Immature natural killer cell (primary cell): ENCODE measurements around the gene ADCY1. TPM values are rescaled to one million over a fixed set of nuclear protein-coding genes. Genes with fewer than 3 reads are reported as not detected.

Experiments used
- DNase-seq, 3 donors: peaks; one replicate each; pipeline ENCODE4 v3.0.0; 2022; ENCODE audit warnings: mixed read lengths in 1 of 3
- H3K27ac Mint-ChIP-seq, 6 donors: one replicate each; pipeline ENCODE4 v1.8.0; 2020; ENCODE audit warnings: mixed read lengths in 6 of 6, mild to moderate bottlenecking in 5 of 6, inconsistent platforms in 4 of 6, moderate library complexity in 3 of 6
- H3K27me3 Mint-ChIP-seq, 3 donors: one replicate each; pipeline ENCODE4 v1.8.0; 2020 to 2021; ENCODE audit warnings: low read depth in 3 of 3, mild to moderate bottlenecking in 3 of 3, mixed read lengths in 3 of 3, moderate library complexity in 3 of 3, inconsistent platforms in 1 of 3
- H3K36me3 Mint-ChIP-seq, 3 donors: one replicate each; pipeline ENCODE4 v1.8.0; 2020; ENCODE audit warnings: mixed read lengths in 3 of 3, inconsistent platforms in 2 of 3, mild to moderate bottlenecking in 2 of 3
- H3K4me1 Mint-ChIP-seq, 2 donors: one replicate each; pipeline ENCODE4 v1.8.0; 2020; ENCODE audit warnings: inconsistent platforms in 2 of 2, mild to moderate bottlenecking in 2 of 2, mixed read lengths in 2 of 2, moderate library complexity in 1 of 2
- H3K4me3 Mint-ChIP-seq, 5 donors: one replicate each; pipeline ENCODE4 v1.8.0; 2020; ENCODE audit warnings: mild to moderate bottlenecking in 5 of 5, mixed read lengths in 5 of 5, inconsistent platforms in 3 of 5, moderate library complexity in 3 of 5
- H3K9me3 Mint-ChIP-seq, 6 donors: one replicate each; pipeline ENCODE4 v1.8.0; 2020; ENCODE audit warnings: mild to moderate bottlenecking in 6 of 6, mixed read lengths in 6 of 6, inconsistent platforms in 4 of 6, moderate library complexity in 3 of 6
- polyA plus RNA-seq, 3 donors: library from polyadenylated mRNA; unstranded; fragments of 300-500 nt; fragmentation: Illumina TruSeq; gene quantifications; one replicate each; pipeline ENCODE4 v1.2.3, GENCODE V29; 2021

Gene ADCY1
- polyA plus RNA-seq, 3 donors from 2014 or later: not detected

DNA sequence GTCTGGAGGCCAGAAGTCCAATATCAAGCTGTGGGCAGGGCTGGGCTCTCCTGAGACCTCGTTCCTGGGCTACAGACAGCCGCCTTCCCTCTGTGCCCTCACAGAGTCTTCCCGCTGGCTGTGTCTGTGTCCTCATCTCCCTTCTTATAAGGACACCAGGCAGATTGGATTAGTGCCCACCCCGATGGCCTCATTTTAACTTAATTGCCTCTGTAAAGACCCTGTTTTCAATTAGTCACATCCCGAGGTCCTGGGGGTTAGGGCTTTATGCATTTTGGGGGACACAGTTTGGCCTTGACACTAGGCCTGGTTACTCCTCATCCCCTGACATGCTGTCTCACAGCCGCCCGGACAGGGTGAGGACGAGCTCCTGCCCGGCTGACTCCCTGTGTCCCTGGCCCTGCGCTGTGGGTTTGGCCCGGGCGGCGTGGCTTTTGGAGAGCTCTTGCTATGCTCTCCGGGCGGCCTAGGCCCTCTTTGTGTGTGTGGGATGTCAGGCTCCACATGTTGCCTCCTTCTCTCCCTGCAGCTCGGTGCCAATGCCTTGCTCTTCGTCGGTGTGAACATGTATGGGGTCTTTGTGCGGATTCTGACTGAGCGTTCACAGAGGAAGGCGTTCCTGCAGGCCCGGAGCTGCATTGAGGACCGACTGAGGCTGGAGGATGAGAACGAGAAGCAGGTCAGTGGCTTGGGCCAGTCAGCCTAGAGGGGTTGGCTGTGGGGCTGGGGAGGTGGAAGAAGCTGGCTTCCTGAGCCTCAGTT, 18.2 kb downstream of the ADCY1 start:
- DNase-seq: no peak
- Mint-ChIP-seq H3K4me3 (no peak overlapping the region), H3K27me3 (peaks cover 0 to 2% (median 2%) of the 10 kb centered on the region in 3 donors), H3K36me3 (no peaks in the 10 kb centered on the region), H3K4me1 (no peaks in the 10 kb centered on the region), H3K27ac (no peak overlapping the region), H3K9me3 (no peaks in the 10 kb centered on the region)

DNA sequence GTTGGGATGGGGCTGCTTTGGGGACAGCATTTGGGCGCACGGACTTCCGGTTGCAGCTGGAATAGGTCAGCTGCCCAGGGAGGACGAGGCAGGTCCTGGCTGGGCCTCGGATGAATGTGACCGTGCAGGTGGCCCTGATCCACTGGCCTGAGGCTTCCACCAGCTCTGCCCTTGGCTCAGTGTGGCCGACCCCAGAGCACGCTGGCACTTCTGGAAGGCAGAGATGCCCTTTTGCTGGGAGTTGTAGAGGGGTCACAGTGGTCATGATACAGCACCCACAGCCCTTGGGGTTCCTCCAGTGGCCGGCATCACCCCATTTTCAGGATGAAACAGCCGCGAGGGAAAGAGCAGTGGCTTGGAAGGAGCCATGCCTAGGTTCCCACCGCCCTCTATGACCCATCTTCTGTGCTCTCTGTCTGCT, 19.0 kb downstream of the ADCY1 start:
- no peak for DNase-seq
- Mint-ChIP-seq H3K27ac (no peak overlapping the region), H3K9me3 (no peaks in the 10 kb centered on the region), H3K4me1 (no peaks in the 10 kb centered on the region), H3K27me3 (peaks cover 0 to 2% (median 2%) of the 10 kb centered on the region in 3 donors), H3K4me3 (no peak overlapping the region), H3K36me3 (no peaks in the 10 kb centered on the region)

DNA sequence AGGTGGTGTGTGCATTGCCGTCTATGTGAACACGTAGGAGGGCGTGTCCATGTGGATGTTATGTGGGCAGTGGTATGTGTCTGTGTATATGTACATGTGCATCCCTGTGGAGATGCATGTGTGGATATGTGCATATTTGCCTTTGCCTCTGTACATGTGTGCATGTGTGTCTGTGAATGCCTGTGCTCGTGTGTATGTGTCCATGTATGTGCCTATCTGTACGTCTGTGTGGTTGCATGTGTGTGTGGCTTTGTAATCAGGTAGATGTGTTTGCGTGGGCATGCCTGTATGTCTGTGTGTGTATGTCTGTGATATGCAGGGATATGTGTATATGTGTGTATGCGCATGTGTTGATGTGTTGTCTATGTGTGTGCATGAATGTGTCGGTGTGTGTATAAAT, 19.7 kb downstream of the ADCY1 start:
- Mint-ChIP-seq H3K36me3 (no peaks in the 10 kb centered on the region), H3K9me3 (no peaks in the 10 kb centered on the region), H3K4me1 (no peaks in the 10 kb centered on the region), H3K27me3 (peaks cover 0 to 5% (median 2%) of the 10 kb centered on the region in 3 donors), H3K27ac (no peak overlapping the region), H3K4me3 (no peak overlapping the region)
- no peak for DNase-seq

DNA sequence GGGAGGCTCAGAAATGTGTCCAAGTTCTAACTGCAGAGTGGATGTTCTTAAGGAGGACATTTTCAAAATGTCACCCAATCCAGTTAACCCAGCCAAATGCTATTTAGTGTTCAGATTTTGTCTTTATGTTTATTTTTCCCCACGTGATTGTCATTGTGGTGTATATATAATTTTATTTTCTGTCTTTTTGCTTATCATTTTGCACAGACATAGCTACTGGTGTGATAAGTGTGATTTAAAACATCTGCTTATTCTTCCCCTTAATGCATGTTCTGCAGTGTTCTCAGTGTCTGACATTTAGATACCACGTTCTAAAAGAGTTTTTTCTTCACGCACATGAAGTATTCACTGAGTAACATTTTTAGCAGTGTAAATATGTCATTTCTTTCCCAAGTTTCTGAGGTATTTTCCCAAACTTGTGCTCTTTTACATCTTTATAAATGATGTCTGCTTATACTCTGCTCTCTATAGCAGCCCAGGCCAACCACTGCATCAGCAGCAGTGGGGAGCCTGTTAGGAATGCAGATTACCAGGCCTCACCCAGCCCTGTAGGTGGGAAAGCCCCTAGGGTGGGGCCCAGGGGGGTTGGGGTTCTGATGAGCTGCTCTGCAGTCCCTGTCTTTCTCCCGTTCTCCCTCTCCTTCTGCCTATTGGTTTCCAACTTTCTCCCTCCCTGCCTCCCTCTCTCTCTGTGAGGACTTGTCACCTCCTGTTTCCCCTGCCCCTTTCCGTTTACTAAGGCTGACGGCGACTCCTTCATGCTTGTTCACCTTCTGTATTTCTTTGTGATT, 20.8 kb downstream of the ADCY1 start:
- Mint-ChIP-seq H3K4me1 (no peaks in the 10 kb centered on the region), H3K27ac (no peak overlapping the region), H3K9me3 (no peaks in the 10 kb centered on the region), H3K27me3 (peaks cover 0 to 5% (median 3%) of the 10 kb centered on the region in 3 donors), H3K36me3 (no peaks in the 10 kb centered on the region), H3K4me3 (no peak overlapping the region)
- DNase-seq: no peak

DNA sequence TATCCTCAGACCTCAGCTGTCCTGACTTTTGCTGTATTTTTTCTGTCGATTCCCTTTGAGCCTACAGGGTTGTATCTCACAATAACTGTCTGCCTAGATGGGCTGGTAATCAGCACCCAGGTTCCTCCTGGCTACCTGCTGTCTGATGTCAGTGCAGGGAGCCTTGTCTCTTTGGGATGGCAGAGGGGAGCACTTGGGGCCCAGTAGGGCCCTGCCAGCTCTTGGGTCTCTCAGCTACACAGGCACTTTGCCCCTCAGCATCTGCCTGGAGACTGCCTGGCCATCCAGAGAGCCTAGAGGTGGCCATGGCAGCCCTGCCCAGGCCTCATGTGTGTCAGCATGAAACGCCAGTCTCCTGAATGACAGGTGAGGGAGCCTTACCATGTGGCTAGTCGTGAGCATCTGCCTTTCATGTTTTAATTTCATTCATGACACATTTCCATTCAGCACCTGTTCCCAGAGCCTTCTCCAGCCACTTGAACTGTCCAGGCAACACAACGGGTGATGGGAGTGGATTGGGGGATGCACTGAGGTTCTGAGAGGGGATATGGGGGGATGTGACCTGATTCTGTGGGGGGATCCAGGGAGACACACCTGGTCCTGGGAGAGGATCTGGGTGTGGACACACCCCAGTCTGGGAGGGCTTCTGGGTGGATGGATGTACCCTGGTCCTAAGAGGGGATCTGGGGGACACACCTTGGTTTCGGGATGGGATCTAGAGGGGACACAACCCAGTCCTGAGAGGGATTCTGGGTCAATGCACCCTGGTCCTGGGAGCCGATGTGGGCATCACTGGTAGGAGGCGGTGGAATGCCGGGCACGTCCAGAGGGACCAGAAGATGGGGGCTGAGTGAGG, 21.9 kb downstream of the ADCY1 start:
- Mint-ChIP-seq H3K27me3 (peaks cover 0 to 5% (median 3%) of the 10 kb centered on the region in 3 donors), H3K36me3 (no peaks in the 10 kb centered on the region), H3K4me3 (no peak overlapping the region), H3K4me1 (no peaks in the 10 kb centered on the region), H3K27ac (no peak overlapping the region), H3K9me3 (no peaks in the 10 kb centered on the region)
- DNase-seq: no peak

DNA sequence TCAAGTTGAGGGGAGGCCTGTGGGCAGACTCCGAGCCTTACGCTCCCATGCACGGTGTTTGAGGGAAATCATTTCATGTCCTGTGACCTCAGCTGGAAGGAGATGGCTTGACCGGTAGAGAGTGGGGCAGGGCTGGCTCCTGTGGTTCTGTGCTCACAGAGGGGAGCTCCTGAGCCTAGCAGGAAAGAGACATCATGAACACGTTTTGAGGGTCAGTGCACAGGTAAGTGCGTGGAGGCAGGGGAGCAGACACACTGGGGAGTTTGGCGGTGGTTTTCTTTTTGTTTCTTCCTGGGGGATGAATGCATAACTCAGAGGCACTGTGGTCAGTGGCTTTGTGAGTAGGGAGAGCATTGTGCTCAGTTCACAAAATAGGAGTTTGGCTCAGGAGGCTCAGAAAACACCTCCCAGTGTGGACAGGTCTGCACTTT, 22.5 kb downstream of the ADCY1 start:
- no peak for DNase-seq
- Mint-ChIP-seq H3K36me3 (no peaks in the 10 kb centered on the region), H3K4me3 (no peak overlapping the region), H3K27me3 (peaks cover 3 to 5% (median 3%) of the 10 kb centered on the region in 3 donors), H3K27ac (no peak overlapping the region), H3K9me3 (no peaks in the 10 kb centered on the region), H3K4me1 (no peaks in the 10 kb centered on the region)

DNA sequence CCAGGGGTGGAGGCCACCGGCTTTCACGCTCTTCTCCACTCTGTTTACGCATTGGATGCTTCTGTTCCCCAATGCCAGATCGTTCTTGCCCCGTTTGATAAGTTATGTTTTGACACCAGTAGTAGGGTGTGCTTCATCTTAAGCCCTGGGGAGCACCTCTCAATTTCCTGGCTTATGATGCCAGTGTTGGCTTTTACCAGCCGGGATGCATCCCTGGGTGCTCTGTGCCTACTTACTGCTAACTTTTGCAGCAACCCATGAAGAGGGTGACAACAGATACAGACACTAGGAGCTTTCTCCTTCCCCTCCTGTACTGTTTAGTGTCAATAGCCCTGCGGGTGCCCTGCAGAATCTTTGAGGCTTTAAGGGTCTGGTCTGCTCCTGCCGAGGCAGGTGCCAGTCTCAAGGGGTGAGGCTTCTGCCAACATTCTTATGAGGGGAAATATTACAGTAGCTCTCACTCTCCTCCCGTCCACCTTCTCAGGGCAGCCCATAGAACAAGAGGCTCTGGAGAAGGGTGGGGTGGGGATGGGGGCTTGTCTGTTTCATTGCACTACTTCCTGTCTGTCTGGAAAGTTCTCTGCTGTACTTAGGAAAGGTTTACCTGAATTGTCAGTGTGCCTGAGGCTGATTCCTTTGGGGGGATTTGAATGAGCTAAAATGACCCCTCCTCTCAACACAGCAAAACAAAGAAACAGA, 23.3 kb downstream of the ADCY1 start:
- H3K4me3 Mint-ChIP-seq: no peak overlapping the region
- no peak for DNase-seq
- H3K27me3 Mint-ChIP-seq: peaks cover 3 to 4% (median 3%) of the 10 kb centered on the region in 3 donors
- no peaks in the 10 kb centered on the region for H3K4me1 Mint-ChIP-seq
- H3K36me3 Mint-ChIP-seq: no peaks in the 10 kb centered on the region
- H3K9me3 Mint-ChIP-seq: no peaks in the 10 kb centered on the region
- H3K27ac Mint-ChIP-seq: no peak overlapping the region

DNA sequence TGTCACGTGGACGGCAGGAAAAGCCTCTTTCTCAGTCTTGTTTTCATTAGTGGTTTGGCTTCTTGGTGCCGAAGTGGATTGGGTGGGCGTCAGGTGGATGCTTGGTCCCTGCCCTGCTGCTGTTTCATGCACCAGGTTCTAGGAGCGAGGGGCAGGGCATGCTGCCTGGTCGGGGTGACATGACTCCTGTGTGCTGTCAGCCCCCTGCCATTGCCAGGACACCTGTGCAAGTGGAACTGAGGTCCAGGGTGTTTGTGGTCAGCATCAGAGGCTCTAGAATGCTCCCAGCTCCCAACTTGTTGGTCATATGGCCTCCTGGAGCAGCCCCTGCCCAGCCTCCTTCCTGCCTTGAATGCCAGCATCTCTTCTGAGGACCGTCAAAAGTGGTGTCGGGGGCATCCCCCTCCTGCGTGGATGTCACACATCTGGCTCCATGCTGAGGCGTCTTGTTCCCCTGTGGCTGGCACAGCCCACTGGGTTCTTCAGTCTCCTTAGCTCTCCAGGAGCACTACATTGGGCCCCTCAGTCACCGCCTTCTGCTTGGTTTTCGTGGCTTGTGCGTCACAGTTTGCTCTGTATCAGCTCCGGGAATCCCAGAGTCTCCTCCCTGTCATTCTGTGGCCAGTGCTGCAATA, 24.8 kb downstream of the ADCY1 start:
- Mint-ChIP-seq H3K4me3 (no peak overlapping the region), H3K4me1 (no peaks in the 10 kb centered on the region), H3K27me3 (peaks cover 3 to 4% (median 3%) of the 10 kb centered on the region in 3 donors), H3K27ac (no peak overlapping the region), H3K36me3 (no peaks in the 10 kb centered on the region), H3K9me3 (no peaks in the 10 kb centered on the region)
- DNase-seq: no peak

DNA sequence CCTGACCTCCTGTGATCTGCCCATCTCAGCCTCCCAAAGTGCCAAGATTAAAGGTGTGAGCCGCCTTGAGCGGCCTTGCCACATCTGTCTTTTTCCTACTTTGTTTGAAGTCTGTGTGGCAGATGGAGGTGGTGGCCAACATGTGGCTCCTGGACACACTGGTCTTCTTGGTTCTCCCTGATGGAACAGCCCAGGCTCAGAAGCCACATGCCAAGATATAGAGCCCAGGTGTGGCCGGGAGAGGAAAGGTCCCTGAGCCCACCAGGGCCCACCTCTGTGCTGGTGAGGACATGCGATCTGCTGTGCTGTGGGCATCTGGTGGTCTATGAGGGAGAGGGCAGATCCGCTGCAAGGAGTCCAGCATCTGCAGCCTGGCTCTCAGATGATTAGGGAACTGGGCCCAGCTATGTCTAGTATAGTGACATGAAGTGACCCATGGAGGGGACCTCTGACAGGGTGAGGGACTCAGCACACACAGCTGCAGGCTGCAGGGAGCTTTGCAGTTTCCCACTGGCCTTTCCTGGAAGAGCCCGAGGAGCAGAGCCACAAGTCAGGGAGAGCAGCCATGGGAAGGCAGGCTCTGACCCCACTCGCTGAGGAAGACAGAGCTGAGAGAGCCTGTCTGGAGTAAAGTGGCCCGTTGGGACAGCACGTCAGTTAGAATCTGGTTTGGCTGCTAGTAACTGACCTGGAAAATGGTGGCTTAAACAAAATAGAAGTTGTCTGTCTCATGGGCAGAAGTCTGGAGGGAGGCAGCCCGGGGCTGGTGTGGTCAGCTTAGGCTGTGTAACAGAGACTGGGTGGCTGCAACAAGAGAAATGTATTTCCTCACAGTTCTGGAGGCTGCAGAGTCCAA, 25.9 kb downstream of the ADCY1 start:
- Mint-ChIP-seq H3K27me3 (peaks cover 3 to 5% (median 3%) of the 10 kb centered on the region in 3 donors), H3K9me3 (no peaks in the 10 kb centered on the region), H3K4me3 (no peak overlapping the region), H3K27ac (no peak overlapping the region), H3K36me3 (no peaks in the 10 kb centered on the region), H3K4me1 (no peaks in the 10 kb centered on the region)
- DNase-seq: no peak

DNA sequence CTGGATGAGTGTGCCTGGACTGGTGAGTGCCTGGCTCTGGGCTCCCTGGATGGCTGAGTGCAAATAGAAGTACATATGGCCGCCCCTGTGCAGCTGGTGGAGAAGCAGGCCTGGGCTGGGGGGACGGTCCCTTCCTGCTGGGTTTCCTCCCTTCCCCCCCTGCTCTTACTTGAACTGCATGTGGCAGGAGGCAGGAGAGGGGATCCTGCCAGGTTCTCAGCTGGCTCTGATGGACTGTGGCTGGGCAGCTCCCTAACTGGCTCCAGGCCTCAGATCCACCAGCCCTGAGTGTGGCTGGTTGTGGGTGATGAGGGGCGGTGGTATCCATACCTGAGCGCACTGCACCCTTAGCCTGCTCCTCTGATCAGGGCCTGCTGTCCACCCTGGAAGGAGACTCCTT, 26.9 kb downstream of the ADCY1 start:
- Mint-ChIP-seq H3K27me3 (peaks cover 3 to 7% (median 6%) of the 10 kb centered on the region in 3 donors), H3K4me3 (no peak overlapping the region), H3K27ac (no peak overlapping the region), H3K36me3 (no peaks in the 10 kb centered on the region), H3K9me3 (no peaks in the 10 kb centered on the region), H3K4me1 (no peaks in the 10 kb centered on the region)
- no peak for DNase-seq

DNA sequence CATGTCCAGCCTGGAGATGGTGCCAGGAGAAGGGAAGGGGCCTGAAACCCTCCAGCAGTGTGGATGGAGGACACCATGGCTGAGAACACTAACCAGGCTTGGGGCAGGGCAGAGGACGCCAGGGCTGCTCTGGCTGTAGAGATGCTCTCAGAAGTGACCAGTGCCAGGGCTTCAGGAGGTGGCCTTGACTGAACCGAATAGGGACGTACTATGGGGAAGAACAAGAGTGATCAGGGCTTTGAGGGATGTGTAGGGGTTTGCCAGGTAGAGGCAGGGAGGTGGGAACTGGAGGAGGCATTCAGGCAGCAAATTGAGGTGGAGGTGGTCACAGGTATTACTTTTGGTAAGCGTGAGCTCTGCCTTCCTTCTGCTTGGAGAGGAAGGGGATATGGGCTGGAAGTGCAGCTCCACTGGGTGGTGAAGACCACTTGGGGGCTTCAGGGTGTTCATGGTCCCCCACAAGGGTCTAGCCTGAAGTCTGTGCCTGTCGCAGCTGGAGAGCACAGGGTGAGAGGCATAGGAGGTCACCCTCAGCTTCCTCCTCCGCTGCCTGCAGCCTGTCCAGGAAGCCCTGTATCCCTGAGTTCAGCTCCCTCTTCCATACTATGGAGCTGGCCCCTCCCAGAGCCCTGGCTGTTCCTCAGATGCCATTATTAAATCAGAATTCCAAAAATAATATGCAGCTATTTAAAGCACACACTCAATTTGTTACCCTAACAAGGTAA, 27.8 kb downstream of the ADCY1 start:
- Mint-ChIP-seq H3K27me3 (peaks cover 3 to 7% (median 4%) of the 10 kb centered on the region in 3 donors), H3K27ac (no peak overlapping the region), H3K9me3 (no peaks in the 10 kb centered on the region), H3K36me3 (no peaks in the 10 kb centered on the region), H3K4me1 (no peaks in the 10 kb centered on the region), H3K4me3 (no peak overlapping the region)
- DNase-seq: no peak

DNA sequence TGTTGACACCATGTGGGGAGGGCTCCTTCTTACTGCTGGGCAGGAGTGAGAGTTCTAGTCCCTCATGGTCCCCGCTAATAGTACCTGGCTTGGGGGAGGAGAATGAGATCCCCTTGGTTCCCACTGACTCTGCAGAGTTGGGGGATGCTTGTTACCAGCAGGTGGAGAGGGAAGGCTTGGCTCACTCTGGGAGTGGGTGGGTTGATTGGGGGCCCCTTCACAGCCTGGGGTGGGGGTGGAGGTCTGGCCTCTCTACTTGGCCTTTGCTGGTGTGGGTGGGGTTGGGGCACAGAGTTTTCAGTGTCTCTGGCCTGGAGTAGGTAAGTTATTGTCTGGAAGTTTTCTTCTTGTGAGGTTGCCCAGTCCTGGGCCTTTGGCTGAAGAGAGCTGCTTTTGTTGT, 31.9 kb downstream of the ADCY1 start:
- Mint-ChIP-seq H3K27me3 (peaks cover 2 to 9% (median 3%) of the 10 kb centered on the region in 3 donors), H3K27ac (no peak overlapping the region), H3K36me3 (no peaks in the 10 kb centered on the region), H3K9me3 (peaks cover 0 to 3% (median under 1%) of the 10 kb centered on the region in 6 donors), H3K4me3 (no peak overlapping the region), H3K4me1 (no peaks in the 10 kb centered on the region)
- DNase-seq: no peak
